ENCODE data around the gene TRPM3.

TRPM3 gene

GRCh38 chr9:71121275-71122021 lies at the start of gene TRPM3:
Gene TRPM3 (minus strand): TSS chr9:71121621. CDS start chr9:71121354, 267 bp downstream.
- DNase-seq (ENCODE audit: low read depth) = no peak

DNA sequence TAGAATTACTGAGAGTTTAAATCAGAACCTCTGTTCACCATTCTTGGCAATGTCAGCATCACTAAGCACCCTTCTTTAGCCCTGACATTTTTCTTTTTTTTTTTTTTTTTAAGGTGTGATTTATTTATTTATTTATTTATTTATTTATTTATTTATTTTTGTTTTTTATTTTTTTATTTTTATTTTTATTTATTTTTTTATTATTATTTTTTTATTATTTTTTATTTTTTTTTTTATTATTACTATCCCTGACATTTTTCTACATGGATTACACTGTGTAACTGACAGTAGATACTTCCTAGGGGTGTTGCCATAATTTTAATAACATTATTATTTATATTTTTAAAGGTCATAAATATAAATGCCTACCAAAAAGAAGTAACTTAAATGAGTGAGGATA lies 47.0 kb upstream of the TRPM3 start:
- DNase-seq (ENCODE audit: low read depth) = no peak

DNA sequence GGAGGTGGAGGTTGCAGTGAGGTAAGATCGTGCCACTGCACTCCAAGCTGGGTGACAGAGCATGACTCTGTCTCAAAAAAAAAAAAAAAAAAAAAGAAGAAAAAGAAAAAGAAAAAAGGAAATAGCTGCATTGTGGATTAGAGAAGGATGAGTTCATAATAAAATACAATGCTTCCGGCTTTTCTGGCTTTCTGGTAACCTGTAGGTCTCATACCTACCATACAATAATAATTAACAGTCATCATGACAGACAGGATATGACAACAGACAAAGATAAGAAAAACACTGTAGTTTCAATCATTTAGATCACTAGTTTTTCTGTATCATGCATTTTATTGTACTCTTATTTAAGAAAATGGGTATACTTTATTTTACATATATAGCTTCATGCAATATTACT lies 40.7 kb upstream of the TRPM3 start:
- DNase-seq (ENCODE audit: low read depth) = no peak

GRCh38 chr9:71157731-71158130 lies 36.3 kb upstream of the TRPM3 start:
- DNase-seq (ENCODE audit: low read depth) = no peak

DNA sequence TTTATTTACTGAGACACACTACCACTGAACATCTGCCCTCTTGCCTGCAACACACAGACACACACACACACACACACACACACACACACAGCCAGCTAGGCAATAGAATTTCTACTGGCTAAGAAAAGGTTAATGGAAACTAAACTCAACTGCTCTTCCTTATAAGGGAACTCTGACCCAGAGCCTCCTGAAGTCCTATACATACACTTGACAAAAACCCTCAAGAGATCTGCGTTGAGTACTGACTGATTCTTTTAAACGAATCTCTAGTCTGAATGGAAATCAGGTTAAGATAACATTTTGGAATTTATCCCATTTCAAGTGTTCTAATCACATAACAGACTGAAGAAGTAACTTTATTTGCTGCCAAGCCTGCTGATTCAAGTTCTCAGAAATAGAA lies 25.9 kb upstream of the TRPM3 start:
- no peak for DNase-seq (ENCODE audit: low read depth)

- no peak for DNase-seq (ENCODE audit: low read depth)
Measured at GRCh38 chr9:71146511-71146910, 25.1 kb upstream of the TRPM3 start.

DNA sequence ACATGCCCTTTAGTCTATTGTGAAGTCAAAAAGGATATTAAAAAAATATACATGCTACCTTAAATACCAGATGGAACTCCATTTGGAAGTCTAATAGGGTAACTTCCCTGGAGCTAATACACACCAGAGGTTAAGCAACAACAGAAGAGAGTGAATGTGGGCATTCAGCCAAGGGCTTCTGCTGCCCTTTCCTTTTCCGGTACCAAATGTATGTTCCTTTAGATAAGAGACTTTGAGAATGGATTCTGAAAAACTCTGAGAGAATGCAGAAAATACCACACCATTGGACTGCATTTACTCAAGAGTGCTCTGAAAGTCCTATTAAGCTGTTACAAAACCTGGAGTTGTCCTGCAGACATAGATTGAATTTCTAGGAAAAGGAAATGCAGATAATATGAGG lies 23.8 kb upstream of the TRPM3 start:
- DNase-seq (ENCODE audit: low read depth) = no peak

DNA sequence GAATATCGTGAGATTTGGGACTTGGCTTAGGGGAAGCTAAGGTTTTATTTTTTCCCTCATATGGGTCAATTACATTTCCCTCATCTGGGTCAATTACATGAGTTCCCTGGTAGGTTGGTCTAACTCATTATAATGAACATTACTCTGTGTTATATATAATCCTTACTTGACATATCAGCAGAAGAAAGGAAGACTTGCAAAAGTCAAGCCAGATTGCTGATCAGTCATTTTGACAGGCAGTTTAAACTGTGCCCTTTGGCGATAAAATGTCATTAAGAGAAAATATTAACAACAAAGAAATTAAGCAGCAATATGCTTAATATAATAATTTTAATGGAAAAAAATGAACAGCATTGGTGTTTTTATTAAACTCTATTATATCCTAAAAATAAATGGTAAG lies 23.1 kb upstream of the TRPM3 start:
- DNase-seq (ENCODE audit: low read depth) = no peak

DNA sequence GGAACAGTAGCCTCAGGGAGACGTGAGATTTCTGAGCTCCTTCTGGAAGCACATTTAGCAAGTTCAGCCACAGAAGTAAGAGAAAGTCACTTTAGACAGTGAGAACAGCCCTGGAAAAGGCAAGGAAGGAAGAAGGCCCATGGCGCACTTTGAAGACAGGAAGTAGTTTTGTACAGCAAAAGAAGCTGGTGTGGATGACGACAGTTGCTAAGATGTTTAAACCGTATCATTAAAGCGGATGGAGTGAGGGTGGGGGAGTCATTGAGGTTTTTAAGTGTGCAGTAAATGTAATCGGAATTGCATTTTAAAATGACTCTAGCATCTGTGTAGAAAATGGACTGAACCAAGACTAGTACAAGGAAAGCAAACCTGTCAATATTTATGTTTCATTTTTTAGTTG lies 15.3 kb upstream of the TRPM3 start:
- no peak for DNase-seq (ENCODE audit: low read depth)

GRCh38 chr9:71131145-71131544 lies 9.7 kb upstream of the TRPM3 start:
- DNase-seq (ENCODE audit: low read depth) = no peak

DNA sequence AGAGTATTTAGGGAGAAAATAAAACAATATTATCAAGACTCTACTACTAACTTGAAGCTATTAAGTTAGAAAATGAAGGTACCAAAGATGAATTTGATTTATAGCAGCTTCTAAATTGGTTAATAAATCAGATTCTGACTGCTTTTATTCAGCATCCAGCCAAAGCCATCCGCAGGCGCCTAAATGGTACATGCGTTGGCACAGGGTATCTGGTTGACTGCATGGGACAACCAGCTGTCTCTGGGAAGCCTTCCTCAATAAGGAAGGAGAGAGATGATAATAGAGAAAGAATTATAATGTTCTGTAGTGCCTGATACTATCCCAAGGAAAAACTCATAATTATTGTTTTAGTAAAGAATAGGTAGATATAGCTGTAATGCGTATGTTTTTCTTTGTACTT lies 9.1 kb upstream of the TRPM3 start:
- DNase-seq (ENCODE audit: low read depth) = no peak

- DNase-seq (ENCODE audit: low read depth) = no peak
Measured at GRCh38 chr9:71128796-71129195, 7.4 kb upstream of the TRPM3 start.

GRCh38 chr9:71127301-71127700 lies 5.9 kb upstream of the TRPM3 start:
- no peak for DNase-seq (ENCODE audit: low read depth)

DNA sequence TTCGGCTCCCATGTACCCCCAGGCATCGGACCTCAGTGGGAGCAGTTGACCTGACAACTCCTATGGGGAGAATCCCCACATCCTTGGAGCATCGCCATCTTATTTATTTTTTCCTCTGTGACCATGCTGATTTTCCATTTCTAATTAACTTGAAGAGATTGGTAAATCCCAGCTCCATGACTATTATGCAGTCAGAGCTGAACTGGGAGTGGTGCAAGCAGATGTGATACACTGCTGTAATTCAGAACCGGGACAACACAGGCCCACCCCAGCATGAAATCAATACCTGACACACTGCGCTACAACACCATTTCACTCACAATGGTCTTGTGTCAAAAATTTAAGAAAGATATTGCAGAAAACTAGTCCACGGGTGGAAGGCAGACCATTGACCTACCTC lies 1.0 kb upstream of the TRPM3 start:
- no peak for DNase-seq (ENCODE audit: low read depth)

- DNase-seq (ENCODE audit: low read depth) = no peak
Measured at GRCh38 chr9:71122022-71122275, 528 bp upstream of the TRPM3 start.

DNA sequence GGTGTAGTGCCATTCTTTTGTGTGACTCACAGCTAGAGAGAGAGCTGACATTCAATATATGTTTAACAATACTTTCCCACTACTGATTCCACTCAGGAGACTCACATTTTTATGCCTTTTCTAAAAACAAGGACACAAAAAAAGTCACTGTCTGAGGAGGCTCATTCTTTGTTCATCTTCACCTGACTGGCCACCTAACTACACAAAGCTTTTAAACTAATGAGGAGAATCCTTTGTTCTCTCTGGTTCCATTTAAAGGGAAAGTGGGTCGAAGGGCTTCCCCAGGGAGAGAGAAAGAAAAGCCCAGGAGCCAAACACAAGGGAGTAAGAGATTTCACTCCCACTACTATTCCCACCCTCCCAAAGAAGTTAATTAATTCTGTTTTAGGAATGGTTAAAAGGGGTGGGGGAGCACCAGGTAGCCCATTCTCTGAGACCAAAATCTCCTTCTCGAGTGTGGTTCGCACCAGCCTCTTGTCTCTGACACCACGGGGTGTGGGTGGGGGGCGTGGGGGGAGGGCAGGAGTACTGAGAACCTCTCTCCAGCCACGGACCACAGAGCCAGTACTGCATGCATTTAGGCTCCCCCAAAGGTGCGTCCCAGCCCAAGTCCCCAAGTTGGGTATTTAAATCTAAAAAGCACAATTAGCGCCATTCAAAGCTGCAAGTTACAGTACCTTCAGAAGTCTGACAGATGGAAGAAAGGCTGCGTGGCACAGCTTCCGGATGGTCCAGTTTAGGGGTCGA lies 747 bp downstream of the TRPM3 start:
- no peak for DNase-seq (ENCODE audit: low read depth)

DNA sequence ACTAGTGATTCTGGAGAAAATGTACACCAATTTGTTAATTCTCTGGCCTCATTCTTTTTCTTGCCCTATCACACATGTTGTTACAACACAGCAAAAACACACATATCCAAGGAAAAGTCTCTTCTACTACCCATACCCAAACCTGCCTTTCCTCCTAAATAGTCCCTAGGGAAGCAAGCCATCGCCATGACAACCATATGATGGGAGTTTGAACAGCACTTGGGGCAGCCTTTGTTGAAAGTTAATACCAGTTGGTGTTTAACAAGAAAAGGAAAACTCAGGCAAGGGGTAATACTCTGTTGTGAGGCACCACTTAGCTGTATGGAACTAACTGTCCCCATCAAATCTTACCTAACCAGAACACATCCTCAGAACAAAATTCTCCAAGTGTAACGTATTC lies 1.7 kb downstream of the TRPM3 start:
- DNase-seq (ENCODE audit: low read depth) = no peak

DNA sequence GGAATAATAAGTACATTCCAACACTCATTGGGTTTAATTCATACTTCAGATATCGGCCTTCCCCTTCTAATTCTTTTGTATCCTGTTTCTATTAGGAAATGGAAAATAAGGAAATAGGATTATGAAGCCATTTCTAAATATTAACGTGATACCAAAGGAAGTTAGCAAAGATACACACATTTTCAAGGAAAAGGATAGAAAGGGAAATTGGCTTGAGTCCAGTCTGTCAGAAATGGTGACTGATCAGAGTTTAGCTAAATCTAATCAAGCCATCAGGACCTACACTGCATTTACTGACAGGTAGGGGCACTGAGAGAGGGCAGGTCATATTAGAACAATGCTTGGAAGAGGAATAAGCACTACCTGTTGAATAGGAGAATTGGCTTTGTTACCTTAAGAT lies 3.1 kb downstream of the TRPM3 start:
- no peak for DNase-seq (ENCODE audit: low read depth)

DNA sequence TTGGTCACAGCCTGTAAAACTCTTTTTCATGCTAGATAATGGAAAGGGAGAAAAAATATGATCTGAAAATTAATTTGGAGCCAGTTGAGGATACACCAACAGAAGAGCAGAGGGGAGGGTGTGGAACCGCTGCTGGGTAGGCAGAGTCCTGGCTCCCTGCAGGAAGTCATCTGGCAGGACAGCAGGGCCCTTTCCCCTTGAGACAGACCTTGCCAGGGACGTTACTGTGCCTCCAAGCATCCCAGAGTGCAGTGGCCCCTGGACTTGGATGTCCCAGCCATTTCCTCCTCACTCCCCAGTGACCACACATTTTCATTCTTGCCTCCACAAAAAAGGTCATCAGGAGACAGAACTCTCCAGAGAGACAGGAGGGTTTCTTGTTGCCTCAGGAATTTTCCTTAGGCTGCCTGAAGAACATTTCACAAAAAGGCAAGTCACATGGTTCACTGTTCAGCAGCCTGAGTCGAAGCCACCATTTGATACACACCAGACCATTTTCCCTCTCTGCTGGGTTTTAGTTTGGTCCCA lies 5.9 kb downstream of the TRPM3 start:
- DNase-seq (ENCODE audit: low read depth) = no peak

- DNase-seq (ENCODE audit: low read depth) = no peak
Measured at GRCh38 chr9:71112866-71113265, 8.6 kb downstream of the TRPM3 start.

- DNase-seq (ENCODE audit: low read depth) = no peak
Measured at GRCh38 chr9:71108937-71109336, 12.5 kb downstream of the TRPM3 start.

DNA sequence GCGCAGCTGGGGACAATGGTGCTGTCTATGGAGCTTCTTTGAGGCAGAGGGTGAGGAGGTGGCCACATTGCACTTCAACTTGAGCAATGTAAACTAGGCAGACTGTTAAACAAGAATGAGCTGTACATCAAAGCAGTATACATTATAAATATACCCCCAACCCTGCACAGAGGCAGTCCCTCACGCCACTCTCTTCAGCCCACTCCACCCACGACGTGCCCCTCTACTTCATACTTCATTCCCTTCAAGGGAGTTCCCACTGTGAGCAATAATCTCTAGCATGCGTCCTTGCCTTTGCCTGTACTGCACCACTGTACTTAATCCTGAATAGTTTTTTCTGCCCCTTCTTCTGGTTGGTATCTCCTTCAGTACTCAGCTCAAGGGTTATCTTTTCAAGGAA lies 14.4 kb downstream of the TRPM3 start:
- no peak for DNase-seq (ENCODE audit: low read depth)

DNA sequence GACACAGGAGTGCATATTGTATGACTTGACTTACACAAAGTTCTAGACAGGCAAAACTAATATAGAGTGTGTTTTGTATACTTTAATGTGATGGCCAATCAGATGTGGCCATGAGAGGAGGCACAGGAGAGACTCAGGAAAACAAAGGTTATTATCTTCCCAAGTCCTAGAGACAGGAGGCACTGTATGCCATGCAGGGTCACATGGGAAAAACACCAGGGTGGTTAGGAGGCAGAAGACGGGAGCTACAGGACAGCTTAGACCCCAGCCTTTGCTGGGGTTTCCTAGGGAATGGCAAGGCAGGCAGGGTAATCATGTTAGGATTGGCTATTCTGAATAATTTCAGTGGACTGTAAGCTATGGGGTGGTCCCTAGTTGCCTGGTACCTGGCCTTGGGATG lies 16.2 kb downstream of the TRPM3 start:
- DNase-seq (ENCODE audit: low read depth) = no peak

DNA sequence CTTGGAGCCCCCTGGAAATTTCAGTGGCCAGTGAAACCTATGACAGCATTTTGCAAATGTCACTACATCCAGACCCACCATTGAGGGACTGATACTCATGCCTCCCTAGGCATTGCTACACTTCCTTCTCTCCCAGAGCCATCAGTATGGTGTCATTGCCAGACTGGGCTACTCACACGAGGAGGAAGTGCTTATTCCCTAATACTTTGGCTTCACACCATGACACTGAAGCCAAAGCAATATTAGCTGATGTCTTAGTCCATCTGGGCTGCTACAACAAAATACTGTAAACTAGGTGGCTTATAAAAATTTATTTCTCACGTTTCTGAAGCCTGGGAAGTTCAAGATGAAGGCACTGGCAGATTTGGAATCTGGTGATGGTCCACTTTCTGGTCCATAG lies 22.6 kb downstream of the TRPM3 start:
- DNase-seq (ENCODE audit: low read depth) = no peak
